ENCODE results near the gene FOXP1. TPM values are rescaled to one million over a fixed set of nuclear protein-coding genes. Genes with fewer than 3 reads are reported as not detected.
A peak's percentile ranks its signal among the peaks of the same experiment; 100 is the strongest.

FOXP1 gene
- total and polyA plus RNA-seq, 2 of the 13 experiments (the other 11 are each of a cell fraction or from before 2014, with no cell fraction given): 40.4 to 59.0 TPM

DNA sequence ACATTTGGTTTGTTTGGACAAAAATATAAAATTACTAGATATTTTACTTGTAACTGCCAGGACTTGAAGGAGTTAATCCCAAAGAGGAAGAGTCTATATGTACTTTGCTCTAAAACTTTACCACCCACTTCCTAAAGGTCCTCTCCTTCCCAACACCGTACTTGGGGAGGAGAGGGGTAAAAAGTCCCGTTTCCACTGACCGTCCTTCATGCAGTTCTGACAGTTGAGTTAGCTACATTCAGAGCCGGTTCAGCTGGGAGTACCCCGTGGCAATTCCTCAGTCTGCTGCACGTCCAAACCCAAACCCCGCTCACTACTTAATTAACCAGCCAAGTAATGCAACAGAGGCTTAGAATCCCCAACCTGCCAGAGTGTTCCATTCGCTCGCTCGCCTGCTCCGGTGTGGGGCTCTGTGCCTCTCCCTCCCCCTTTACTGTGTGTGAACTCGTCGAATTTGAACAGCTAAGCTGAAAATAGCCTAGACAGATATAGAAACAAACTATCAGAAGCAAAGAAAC is 519.7 kb downstream of the FOXP1 start:
- H4K20me1 ChIP-seq (ENCODE audit: insufficient read depth, low read length): no peaks in the 10 kb centered on the region; the same call in 1 of the 2 replicates
- H2AFZ ChIP-seq (ENCODE audit: low read length): no peak overlapping the region
- in situ Hi-C loops (cut with HindIII; ENCODE audit: extremely low pct_ligation_motif_present, low pct_unique_long_range_greater_than_20kb): no loop called here
- intact Hi-C loops (cut with micrococcal nuclease; ENCODE audit: unreplicated experiment): loop anchor here (2.0 to 10.0 kb wide), 3 partner anchors 57 to 145 kb away; no protein-coding TSS in a partner anchor
- H3K9ac ChIP-seq (ENCODE audit: insufficient read depth, low read depth, low read length): peak overlapping the region; percentile 77
- FAIRE-seq: peak; percentile 79
- peaks cover 76% of the 10 kb centered on the region for H3K4me1 ChIP-seq (ENCODE audit: insufficient read depth, low read length)
- H3K79me2 ChIP-seq (ENCODE audit: insufficient read depth, low read length): peaks cover 86% of the 10 kb centered on the region
- H3K36me3 ChIP-seq (replicated peaks in 1 of 2; ENCODE audit: control insufficient read depth in 1 of 2, insufficient read depth in 2 of 2, low read length in 2 of 2): no peaks in the 10 kb centered on the region
- peak overlapping the region; percentile 70 to 83 (median 82) for H3K4me3 ChIP-seq (replicated peaks in 1 of 3; ENCODE audit: insufficient read depth in 1 of 3, low read depth in 2 of 3, low read length in 3 of 3)
- ChIA-PET CTCF (ENCODE audit: low intra/inter-chr PET ratio, low total read pairs) (no interaction called here), POLR2A (interaction anchor here (1.0 to 2.8 kb wide), 10 partner anchors 8 to 519 kb away, joined by 3 to 21 read pairs (median 6); partner anchors contain the start of gene FOXP1)
- no peaks in the 10 kb centered on the region for H3K9me3 ChIP-seq (ENCODE audit: low read length)
- H3K27ac ChIP-seq (ENCODE audit: extremely low read length, insufficient read depth, low read length): peak overlapping the region; percentile 71
- H3K27me3 ChIP-seq (ENCODE audit: control insufficient read depth in 1 of 2, insufficient read depth in 2 of 2, low read length in 2 of 2): no peaks in the 10 kb centered on the region; a peak in 1 of 5 replicates
- peak overlapping the region; percentile 89 for H3K4me2 ChIP-seq (ENCODE audit: low read depth, low read length)
- ATAC-seq: peak; percentile 63
- peak; percentile 49 for DNase-seq (ENCODE audit: low spot score)
- 1% methylated on average over 13 of the region's 13 CpGs for WGBS (ENCODE audit: low lambda C conversion rate)
- BruUV-seq (replicated peaks): TSS peak; percentile 45
- peak; percentile 38; the same call in 1 of the 2 replicates for TF ChIP-seq DMAP1 (CRISPR knock-in tag; IDR thresholded peaks at IDR 0.05)
- TF ChIP-seq THAP7 (CRISPR knock-in tag; IDR thresholded peaks at IDR 0.05): no peak
- no peak for TF ChIP-seq WIZ (CRISPR knock-in tag; IDR thresholded peaks at IDR 0.05)
- TF ChIP-seq DZIP1 (CRISPR knock-in tag; IDR thresholded peaks at IDR 0.05): no peak
- TF ChIP-seq TAF1 (CRISPR knock-in tag; IDR thresholded peaks at IDR 0.05): peak; percentile 21; the same call in 1 of the 2 replicates
- TF ChIP-seq, protein P1, sequence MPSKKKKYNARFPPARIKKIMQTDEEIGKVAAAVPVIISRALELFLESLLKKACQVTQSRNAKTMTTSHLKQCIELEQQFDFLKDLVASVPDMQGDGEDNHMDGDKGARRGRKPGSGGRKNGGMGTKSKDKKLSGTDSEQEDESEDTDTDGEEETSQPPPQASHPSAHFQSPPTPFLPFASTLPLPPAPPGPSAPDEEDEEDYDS (CRISPR knock-in tag; IDR thresholded peaks at IDR 0.05): peak; percentile 74
- no peak for TF ChIP-seq ZBTB43 (CRISPR knock-in tag; conservative IDR thresholded peaks at IDR 0.05)
- no peak for TF ChIP-seq SOX13 (IDR thresholded peaks at IDR 0.05)
- TF ChIP-seq SOX13 (CRISPR knock-in tag; conservative IDR thresholded peaks at IDR 0.05 in 1 of 2, IDR thresholded peaks at IDR 0.05 in 1 of 2): no peak
- TF ChIP-seq SOX6 (IDR thresholded peaks at IDR 0.05): no peak
- peak; percentile 36; the same call in 1 of the 2 replicates for TF ChIP-seq SOX6 (CRISPR knock-in tag; IDR thresholded peaks at IDR 0.05)
- TF ChIP-seq HOXD1 (CRISPR knock-in tag; IDR thresholded peaks at IDR 0.05): no peak
- 0 out of 2 replicates have a peak, but pooled peaks have one; percentile 45 for TF ChIP-seq NKX3-1 (CRISPR knock-in tag; IDR thresholded peaks at IDR 0.05)
- TF ChIP-seq ZEB1 (IDR thresholded peaks at IDR 0.05; ENCODE audit: insufficient replicate concordance, low read depth): peak; percentile 47
- TF ChIP-seq SRSF1 (optimal IDR thresholded peaks at IDR 0.05; ENCODE audit: low read depth, low read length): no peak
- no peak for TF ChIP-seq ZNF629 (CRISPR knock-in tag; conservative IDR thresholded peaks at IDR 0.05)
- TF ChIP-seq MYPOP (CRISPR knock-in tag; IDR thresholded peaks at IDR 0.05): peak; percentile 21; the same call in 1 of the 2 replicates
- no peak for TF ChIP-seq DBP (CRISPR knock-in tag; IDR thresholded peaks at IDR 0.05; ENCODE audit: not compliant biosample characterization)
